GM23338 (cell line): ENCODE data around the gene ABCA1. TPM values are rescaled to one million over a fixed set of nuclear protein-coding genes. Genes with fewer than 3 reads are reported as not detected.
"Not testable (repeated sequence)": the region's sequence is repeated elsewhere in the genome, so short reads cannot be mapped to it uniquely, and the experiment has no call there.

Experiments used
- ATAC-seq: fragments of 200-7000 bp; cut with Tn5 transposase; 3 replicates; pipeline ENCODE4 v1.9.1; 2020
- DNase-seq: peaks from one replicate; pipeline ENCODE4 v3.0.0-alpha.2; 2015; ENCODE audit warnings: low spot score
- H2AFZ ChIP-seq: fragments of 200-600 bp; sonication (generic); 2 replicates; pipeline ENCODE4 v1.8.0; 2016; ENCODE audit warnings: antibody characterized with exemption, mild to moderate bottlenecking, moderate library complexity
- H3F3A ChIP-seq: fragments of 200-600 bp; sonication (generic); replicated peaks from 2 replicates; pipeline ENCODE4 v1.8.0; 2017; ENCODE audit warnings: antibody characterized with exemption, mixed run types, low read depth
- H3K27ac ChIP-seq: fragments of 200-600 bp; sonication (generic); 2 replicates; pipeline ENCODE4 v1.6.1; 2016; ENCODE audit warnings: low read depth
- H3K27me3 ChIP-seq: fragments of 200-600 bp; sonication (generic); 2 replicates; pipeline ENCODE4 v1.8.0; 2016; ENCODE audit warnings: mild to moderate bottlenecking, mixed run types, moderate library complexity; ENCODE audit not compliant: insufficient read depth
- H3K36me3 ChIP-seq: fragments of 200-600 bp; sonication (generic); 2 replicates; pipeline ENCODE4 v1.8.0; 2016; ENCODE audit warnings: mild to moderate bottlenecking; ENCODE audit not compliant: insufficient read depth
- H3K4me1 ChIP-seq: fragments of 200-600 bp; sonication (generic); 2 replicates; pipeline ENCODE4 v1.8.0; 2016; ENCODE audit warnings: mild to moderate bottlenecking, moderate library complexity; ENCODE audit not compliant: insufficient read depth
- H3K4me2 ChIP-seq: fragments of 200-600 bp; sonication (generic); 2 replicates; pipeline ENCODE4 v1.7.1; 2017; ENCODE audit warnings: mixed run types
- H3K4me3 ChIP-seq: fragments of 200-600 bp; sonication (generic); 2 replicates; pipeline ENCODE4 v1.6.1; 2016; ENCODE audit warnings: mixed run types
- H3K79me2 ChIP-seq: fragments of 200-600 bp; sonication (generic); replicated peaks from 2 replicates; pipeline ENCODE4 v1.8.0; 2017; ENCODE audit warnings: mild to moderate bottlenecking; ENCODE audit not compliant: insufficient read depth
- H3K9me2 ChIP-seq: fragments of 200-600 bp; sonication (generic); 2 replicates; pipeline ENCODE4 v1.8.0; 2017; ENCODE audit not compliant: insufficient read depth
- H4K20me1 ChIP-seq: fragments of 200-600 bp; sonication (generic); replicated peaks from 2 replicates; pipeline ENCODE4 v1.8.0; 2017; ENCODE audit warnings: mild to moderate bottlenecking; ENCODE audit not compliant: insufficient read depth
- H3K27ac Mint-ChIP-seq: 2 replicates; pipeline ENCODE4 v1.8.0; 2020; ENCODE audit warnings: inconsistent platforms, mild to moderate bottlenecking, moderate library complexity, mixed read lengths
- H3K27me3 Mint-ChIP-seq: 3 replicates; pipeline ENCODE4 v1.8.0; 2022; ENCODE audit warnings: low read depth, mild to moderate bottlenecking, moderate library complexity, mixed read lengths, inconsistent platforms; ENCODE audit not compliant: insufficient read depth, poor library complexity
- H3K36me3 Mint-ChIP-seq: 3 replicates; pipeline ENCODE4 v1.8.0; 2021; ENCODE audit warnings: low read depth, mild to moderate bottlenecking, inconsistent platforms, moderate library complexity, mixed read lengths
- H3K4me1 Mint-ChIP-seq: 3 replicates; pipeline ENCODE4 v1.8.0; 2020; ENCODE audit warnings: mild to moderate bottlenecking, inconsistent platforms, mixed read lengths
- H3K4me3 Mint-ChIP-seq: 3 replicates; pipeline ENCODE4 v1.8.0; 2021; ENCODE audit warnings: moderate library complexity, mild to moderate bottlenecking, inconsistent platforms, mixed read lengths
- H3K9me3 Mint-ChIP-seq: 3 replicates; pipeline ENCODE4 v1.8.0; 2020; ENCODE audit warnings: moderate library complexity, mild to moderate bottlenecking, inconsistent platforms, mixed read lengths
- CTCF ChIP-seq, 2 experiments: fragments of 200-600 bp in 1 of 2; sonication (generic) in 1 of 2; conservative IDR thresholded peaks; 2 replicates each; pipeline versions ENCODE4 v1.5.1 to v1.6.1; 2016 to 2017; ENCODE audit warnings: antibody characterized with exemption in 2 of 2, low read depth in 2 of 2, mild to moderate bottlenecking in 2 of 2, moderate library complexity in 1 of 2
- EZH2 ChIP-seq: fragments of 200-600 bp; sonication (generic); IDR thresholded peaks from one replicate; pipeline ENCODE4 v1.8.0; 2017; ENCODE audit warnings: antibody characterized with exemption, mild to moderate bottlenecking, low read depth; ENCODE audit not compliant: unreplicated experiment
- EZH2phosphoT487 ChIP-seq: fragments of 200-600 bp; sonication (generic); IDR thresholded peaks from one replicate; pipeline ENCODE4 v1.8.1; 2018; ENCODE audit warnings: antibody characterized with exemption; ENCODE audit not compliant: unreplicated experiment
- JUNB ChIP-seq: IDR thresholded peaks from one replicate; pipeline ENCODE4 v1.6.1; 2016; ENCODE audit warnings: antibody characterized with exemption; ENCODE audit not compliant: unreplicated experiment
- ZNF114 ChIP-seq: fragments of 250-450 bp; sonication (Bioruptor Pico); IDR thresholded peaks from 2 replicates; pipeline ENCODE4 v1.5.0; 2020; ENCODE audit warnings: mild to moderate bottlenecking, moderate library complexity
- polyA plus RNA-seq: library from polyadenylated mRNA; unstranded; fragments of >200 nt; fragmentation: Nextera tagmentation; extraction: Ambion mirVana; gene quantifications from 2 replicates; pipeline ENCODE4 v1.2.1, GENCODE V29; 2016
- total RNA-seq: library from RNA; depleted of rRNA; stranded (reverse); fragments of >200 nt; shearing (Covaris generic); gene quantifications from 2 replicates; pipeline ENCODE4 v1.2.3, GENCODE V29; 2014

Gene ABCA1
- total and polyA plus RNA-seq, 2 experiments from 2014 or later = 1.4 to 2.8 TPM

- no peak overlapping the region for H3K4me2 ChIP-seq
- Mint-ChIP-seq H3K36me3 (no peaks in the 10 kb centered on the region), H3K4me1 (peaks cover 23% of the 10 kb centered on the region), H3K27me3 (peaks cover 11% of the 10 kb centered on the region), H3K9me3 (no peaks in the 10 kb centered on the region), H3K4me3 (no peak overlapping the region), H3K27ac (no peak overlapping the region)
- H3F3A ChIP-seq = peaks cover 4% of the 10 kb centered on the region; the same call in 1 of the 2 replicates
- H4K20me1 ChIP-seq = no peaks in the 10 kb centered on the region
- H3K4me3 ChIP-seq = no peak overlapping the region
- no peaks in the 10 kb centered on the region for H3K36me3 ChIP-seq
- no peak overlapping the region for H3K27ac ChIP-seq
- peaks cover 3% of the 10 kb centered on the region for H3K4me1 ChIP-seq
- H3K27me3 ChIP-seq = peaks cover 26% of the 10 kb centered on the region
- no peak for ATAC-seq
- no peaks in the 10 kb centered on the region for H3K9me2 ChIP-seq
- DNase-seq = no peak
- peaks cover 4% of the 10 kb centered on the region; the same call in 1 of the 2 replicates for H3K79me2 ChIP-seq
- TF ChIP-seq JUNB = no peak
- no peak for TF ChIP-seq EZH2phosphoT487
- no peak overlapping the region for H2AFZ ChIP-seq
These were observed 4.2 kb downstream of the ABCA1 start for GRCh38 chr9:104923740-104924139.

GRCh38 chr9:104923289-104923688, 4.7 kb downstream of the ABCA1 start:
- Histone ChIP-seq H3K4me2 (no peak overlapping the region), H3K4me1 (no peaks in the 10 kb centered on the region; the same call in 1 of the 2 replicates), H3K27ac (no peak overlapping the region), H3K27me3 (peaks cover 23% of the 10 kb centered on the region), H3K4me3 (no peak overlapping the region), H3K9me2 (no peaks in the 10 kb centered on the region), H3F3A (peaks cover 4% of the 10 kb centered on the region; the same call in 1 of the 2 replicates), H2AFZ (no peak overlapping the region), H4K20me1 (no peaks in the 10 kb centered on the region), H3K79me2 (peaks cover 4% of the 10 kb centered on the region; the same call in 1 of the 2 replicates), H3K36me3 (no peaks in the 10 kb centered on the region)
- Mint-ChIP-seq H3K36me3 (no peaks in the 10 kb centered on the region), H3K9me3 (no peaks in the 10 kb centered on the region), H3K27ac (no peak overlapping the region), H3K4me3 (no peak overlapping the region), H3K27me3 (peaks cover 8% of the 10 kb centered on the region), H3K4me1 (peaks cover 20% of the 10 kb centered on the region)
- DNase-seq = no peak
- TF ChIP-seq ZNF114 (CRISPR knock-in tag) = no peak
- no peak for TF ChIP-seq EZH2phosphoT487
- no peak for TF ChIP-seq EZH2
- no peak for TF ChIP-seq CTCF (conservative IDR thresholded peaks at IDR 0.05; ENCODE audit: low read depth in 2 of 2)
- no peak for ATAC-seq

GRCh38 chr9:104922748-104923147, 5.2 kb downstream of the ABCA1 start:
- not testable (repeated sequence) for H3K4me2 ChIP-seq, DNase-seq, H3K27ac ChIP-seq, H3F3A ChIP-seq, H3K27me3 Mint-ChIP-seq, ATAC-seq, H4K20me1 ChIP-seq, H3K9me3 Mint-ChIP-seq, H3K27ac Mint-ChIP-seq, H3K4me3 ChIP-seq, H3K4me3 Mint-ChIP-seq, H3K36me3 Mint-ChIP-seq, H3K9me2 ChIP-seq, H3K4me1 ChIP-seq, H3K36me3 ChIP-seq, H3K79me2 ChIP-seq, H2AFZ ChIP-seq
- peaks cover 21% of the 10 kb centered on the region for H3K27me3 ChIP-seq
- H3K4me1 Mint-ChIP-seq = peaks cover 20% of the 10 kb centered on the region
